Lower leg skin (tissue), 3 donors: ENCODE data around the gene PRKCE.

Source experiments
- POLR2A ChIP-seq, 2 donors: fragments of 450-650 bp; IDR thresholded peaks; one replicate each; pipeline ENCODE4 v1.6.1; 2016 to 2017; ENCODE audit warnings: antibody characterized with exemption in 2 of 2, mild to moderate bottlenecking in 1 of 2, moderate library complexity in 1 of 2
- TF ChIP-seq, protein P1 (sequence below), 3 donors: fragments of 450-650 bp; IDR thresholded peaks; one replicate each; pipeline ENCODE4 v1.5.1; 2016; ENCODE audit warnings: antibody characterized with exemption in 3 of 3, mild to moderate bottlenecking in 3 of 3, moderate library complexity in 2 of 3

DNA sequence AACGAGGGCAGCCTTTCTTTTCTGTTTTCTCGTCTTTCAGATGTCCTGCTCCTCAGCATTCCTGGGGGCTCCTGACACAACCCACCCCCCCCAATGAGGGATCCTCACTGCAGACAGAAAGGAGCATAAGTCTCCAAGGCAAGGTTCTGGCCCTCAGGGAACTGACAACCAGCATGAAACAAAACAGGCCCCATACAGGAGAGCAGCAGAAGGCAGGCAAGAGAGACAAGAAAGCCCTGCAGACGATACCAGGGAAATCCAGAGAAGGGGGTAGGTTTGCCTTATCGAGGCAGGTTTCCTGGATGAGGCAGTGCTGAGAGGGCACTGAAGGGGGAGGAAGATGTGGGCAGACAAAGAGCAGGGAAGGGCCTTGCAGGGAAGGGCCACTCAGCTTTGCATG is 541.9 kb downstream of the PRKCE start:
- TF ChIP-seq, protein P1, sequence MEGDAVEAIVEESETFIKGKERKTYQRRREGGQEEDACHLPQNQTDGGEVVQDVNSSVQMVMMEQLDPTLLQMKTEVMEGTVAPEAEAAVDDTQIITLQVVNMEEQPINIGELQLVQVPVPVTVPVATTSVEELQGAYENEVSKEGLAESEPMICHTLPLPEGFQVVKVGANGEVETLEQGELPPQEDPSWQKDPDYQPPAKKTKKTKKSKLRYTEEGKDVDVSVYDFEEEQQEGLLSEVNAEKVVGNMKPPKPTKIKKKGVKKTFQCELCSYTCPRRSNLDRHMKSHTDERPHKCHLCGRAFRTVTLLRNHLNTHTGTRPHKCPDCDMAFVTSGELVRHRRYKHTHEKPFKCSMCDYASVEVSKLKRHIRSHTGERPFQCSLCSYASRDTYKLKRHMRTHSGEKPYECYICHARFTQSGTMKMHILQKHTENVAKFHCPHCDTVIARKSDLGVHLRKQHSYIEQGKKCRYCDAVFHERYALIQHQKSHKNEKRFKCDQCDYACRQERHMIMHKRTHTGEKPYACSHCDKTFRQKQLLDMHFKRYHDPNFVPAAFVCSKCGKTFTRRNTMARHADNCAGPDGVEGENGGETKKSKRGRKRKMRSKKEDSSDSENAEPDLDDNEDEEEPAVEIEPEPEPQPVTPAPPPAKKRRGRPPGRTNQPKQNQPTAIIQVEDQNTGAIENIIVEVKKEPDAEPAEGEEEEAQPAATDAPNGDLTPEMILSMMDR (IDR thresholded peaks at IDR 0.05) = no peak
- no peak for TF ChIP-seq POLR2A (IDR thresholded peaks at IDR 0.05)
